H9 (cell line): Measurements from ENCODE around the gene DIO1. TPM values are rescaled to one million over a fixed set of nuclear protein-coding genes. Genes with fewer than 3 reads are reported as not detected.

Experiments used
- DNase-seq: peaks from one replicate; pipeline ENCODE4 v3.0.0-alpha.2; 2017
- H2AFZ ChIP-seq: one replicate; pipeline ENCODE4 v1.6.1; 2013; ENCODE audit warnings: mild to moderate bottlenecking, low read length, control low read depth, moderate library complexity
- H2AK5ac ChIP-seq: 2 replicates; pipeline ENCODE4 v1.6.1; 2013; ENCODE audit warnings: low read length, control low read depth, mixed read lengths; ENCODE audit not compliant: insufficient read length
- H2BK120ac ChIP-seq: one replicate; pipeline ENCODE4 v1.6.1; 2013; ENCODE audit warnings: low read depth, mild to moderate bottlenecking, low read length, control low read depth, inconsistent platforms; ENCODE audit not compliant: poor library complexity, severe bottlenecking
- H2BK12ac ChIP-seq: 2 replicates; pipeline ENCODE4 v1.6.1; 2013; ENCODE audit warnings: low read length, control low read depth, mixed read lengths, low read depth; ENCODE audit not compliant: insufficient read length
- H2BK15ac ChIP-seq: 2 replicates; pipeline ENCODE4 v1.6.1; 2013; ENCODE audit warnings: low read depth, low read length, control low read depth
- H2BK20ac ChIP-seq: one replicate; pipeline ENCODE4 v1.6.1; 2013; ENCODE audit warnings: low read depth, mild to moderate bottlenecking, low read length, control low read depth, inconsistent platforms; ENCODE audit not compliant: poor library complexity, severe bottlenecking
- H2BK5ac ChIP-seq: 2 replicates; pipeline ENCODE4 v1.6.1; 2013; ENCODE audit warnings: low read length, control low read depth, mixed read lengths; ENCODE audit not compliant: insufficient read length
- H3K14ac ChIP-seq: 2 replicates; pipeline ENCODE4 v1.6.1; 2013; ENCODE audit warnings: low read length, control low read depth; ENCODE audit not compliant: insufficient read depth
- H3K18ac ChIP-seq: 2 replicates; pipeline ENCODE4 v1.6.1; 2013; ENCODE audit warnings: low read depth, mild to moderate bottlenecking, mixed read lengths, low read length, control low read depth; ENCODE audit not compliant: insufficient read length
- H3K23ac ChIP-seq: 2 replicates; pipeline ENCODE4 v1.6.1; 2013; ENCODE audit warnings: low read length, control low read depth, mixed read lengths, low read depth; ENCODE audit not compliant: insufficient read length
- H3K23me2 ChIP-seq: 2 replicates; pipeline ENCODE4 v1.6.1; 2013; ENCODE audit warnings: low read depth, mild to moderate bottlenecking, mixed read lengths, low read length, control low read depth; ENCODE audit not compliant: insufficient read length, poor library complexity, severe bottlenecking
- H3K27ac ChIP-seq: 2 replicates; pipeline ENCODE4 v1.5.1; 2013; ENCODE audit warnings: low read length, control low read depth, mixed read lengths, low read depth; ENCODE audit not compliant: insufficient read length
- H3K27me3 ChIP-seq: 2 replicates; pipeline ENCODE4 v1.6.1; 2013; ENCODE audit warnings: low read length, control low read depth, inconsistent platforms; ENCODE audit not compliant: insufficient read depth
- H3K4ac ChIP-seq: 2 replicates; pipeline ENCODE4 v1.6.1; 2013; ENCODE audit warnings: low read depth, mild to moderate bottlenecking, control low read depth, inconsistent platforms, low read length, moderate library complexity
- H3K4me1 ChIP-seq: 2 replicates; pipeline ENCODE4 v1.6.1; 2013; ENCODE audit warnings: low read length, control low read depth, inconsistent platforms; ENCODE audit not compliant: insufficient read depth
- H3K4me2 ChIP-seq: 2 replicates; pipeline ENCODE4 v1.6.1; 2013; ENCODE audit warnings: low read length, control low read depth, mixed read lengths; ENCODE audit not compliant: insufficient read length, insufficient read depth
- H3K56ac ChIP-seq: 2 replicates; pipeline ENCODE4 v1.6.1; 2013; ENCODE audit warnings: low read depth, mild to moderate bottlenecking, mixed read lengths, low read length, control low read depth; ENCODE audit not compliant: insufficient read length
- H3K79me1 ChIP-seq: 2 replicates; pipeline ENCODE4 v1.6.1; 2013; ENCODE audit warnings: low read depth, mild to moderate bottlenecking, moderate library complexity, low read length, control low read depth, inconsistent platforms; ENCODE audit not compliant: insufficient read depth, poor library complexity, severe bottlenecking
- H3K79me2 ChIP-seq: 2 replicates; pipeline ENCODE4 v1.6.1; 2013; ENCODE audit warnings: low read length, control low read depth, inconsistent platforms; ENCODE audit not compliant: insufficient read depth
- H3K9ac ChIP-seq: 2 replicates; pipeline ENCODE4 v1.6.1; 2013; ENCODE audit warnings: low read length, control low read depth, mixed read lengths; ENCODE audit not compliant: insufficient read length; ENCODE audit errors: extremely low read depth
- H3K9me3 ChIP-seq: one replicate; pipeline ENCODE4 v1.6.1; 2013; ENCODE audit warnings: low read depth, low read length, inconsistent platforms; ENCODE audit not compliant: control insufficient read depth
- H3T11ph ChIP-seq: one replicate; pipeline ENCODE4 v1.6.1; 2013; ENCODE audit warnings: mild to moderate bottlenecking, low read length, control low read depth, inconsistent platforms
- H4K20me1 ChIP-seq: one replicate; pipeline ENCODE4 v1.6.1; 2013; ENCODE audit not compliant: control insufficient read depth, insufficient read length, insufficient read depth
- H4K5ac ChIP-seq: 2 replicates; pipeline ENCODE4 v1.6.1; 2013; ENCODE audit warnings: low read depth, mild to moderate bottlenecking, mixed read lengths, low read length, control low read depth; ENCODE audit not compliant: insufficient read length
- H4K8ac ChIP-seq: replicated peaks from 2 replicates; pipeline ENCODE4 v1.6.1; 2013; ENCODE audit warnings: low read length, control low read depth, mixed read lengths, low read depth; ENCODE audit not compliant: insufficient read length
- H4K91ac ChIP-seq: 2 replicates; pipeline ENCODE4 v1.6.1; 2013; ENCODE audit warnings: low read depth, mild to moderate bottlenecking, moderate library complexity, mixed read lengths, low read length, control low read depth; ENCODE audit not compliant: insufficient read length
- H3K27ac Mint-ChIP-seq, 3 experiments: 2 replicates in 2 of 3; 3 replicates in 1 of 3; pipeline ENCODE4 v1.8.0; 2020 to 2021; ENCODE audit warnings: mixed read lengths in 3 of 3, mild to moderate bottlenecking in 1 of 3, moderate library complexity in 1 of 3
- H3K27me3 Mint-ChIP-seq: 2 replicates; pipeline ENCODE4 v1.8.0; 2021; ENCODE audit warnings: low read depth, mild to moderate bottlenecking, moderate library complexity, mixed read lengths
- H3K36me3 Mint-ChIP-seq, 3 experiments: 2 replicates in 2 of 3; 3 replicates in 1 of 3; pipeline ENCODE4 v1.8.0; 2020 to 2021; ENCODE audit warnings: low read depth in 3 of 3, mixed read lengths in 3 of 3; ENCODE audit not compliant: insufficient read depth in 1 of 3
- H3K4me1 Mint-ChIP-seq, 2 experiments: 2 replicates each; pipeline ENCODE4 v1.8.0; 2020; ENCODE audit warnings: mixed read lengths in 2 of 2
- H3K4me3 Mint-ChIP-seq, 2 experiments: 2 replicates in 1 of 2; 3 replicates in 1 of 2; pipeline ENCODE4 v1.8.0; 2020 to 2021; ENCODE audit warnings: mild to moderate bottlenecking in 2 of 2, mixed read lengths in 2 of 2, moderate library complexity in 1 of 2
- H3K9me3 Mint-ChIP-seq, 2 experiments: 2 replicates in 1 of 2; 3 replicates in 1 of 2; pipeline ENCODE4 v1.8.0; 2020; ENCODE audit warnings: mild to moderate bottlenecking in 2 of 2, mixed read lengths in 2 of 2, moderate library complexity in 1 of 2
- CTCF ChIP-seq: fragments of 200-600 bp; sonication (generic); conservative IDR thresholded peaks from 3 replicates; pipeline ENCODE4 v1.8.0; 2021; ENCODE audit warnings: antibody characterized with exemption, mild to moderate bottlenecking
- WGBS: extraction: QIAGEN DNeasy Blood & Tissue Kit; methylation state at CpG from one replicate; pipeline ENCODE4 v1.1.7; 2013; ENCODE audit warnings: missing lambda C conversion rate, low lambda C conversion rate, mixed read lengths; ENCODE audit not compliant: insufficient read length; ENCODE audit errors: extremely low coverage; 5-methylcytosine and 5-hydroxymethylcytosine counted together
- total RNA-seq: library from RNA; stranded (reverse); gene quantifications from 2 replicates; pipeline ENCODE4 v1.2.1, GENCODE V29; 2021

DIO1 gene
- total RNA-seq, 1 experiment from 2014 or later = not detected

- Mint-ChIP-seq H3K36me3 (peaks cover 0 to 9% (median 3%) of the 10 kb centered on the region in 3 experiments; a peak in 2 of 7 replicates), H3K4me3 (no peak overlapping the region; a peak in 1 of 5 replicates)
Observed at GRCh38 chr1:53913352-53914033, 19.5 kb downstream of the DIO1 start.

More at GRCh38 chr1:53913352-53914033, 19.5 kb downstream of the DIO1 start:
- Histone ChIP-seq H3K4me2 (peak overlapping the region; percentile 36), H2BK5ac (no peak overlapping the region), H3K23me2 (no peaks in the 10 kb centered on the region), H4K8ac (no peak overlapping the region), H2BK20ac (no peak overlapping the region), H3K27ac (no peak overlapping the region), H2BK12ac (no peak overlapping the region), H3K79me2 (no peaks in the 10 kb centered on the region), H4K5ac (no peak overlapping the region), H2BK120ac (no peak overlapping the region), H3K27me3 (no peaks in the 10 kb centered on the region), H3K4ac (no peak overlapping the region), H3K9ac (no peak overlapping the region), H3K23ac (no peak overlapping the region), H2AFZ (no peak overlapping the region), H3K4me1 (peaks cover 14% of the 10 kb centered on the region; the same call in 1 of the 2 replicates), H3K14ac (no peak overlapping the region), H3T11ph (no peak overlapping the region), H4K91ac (no peak overlapping the region), H2AK5ac (no peak overlapping the region), H3K79me1 (no peaks in the 10 kb centered on the region), H2BK15ac (no peak overlapping the region), H3K18ac (no peak overlapping the region), H3K9me3 (no peaks in the 10 kb centered on the region), H3K56ac (no peak overlapping the region), H4K20me1 (no peaks in the 10 kb centered on the region)
- no peak; the same call in 2 of the 3 replicates for TF ChIP-seq CTCF
- H3K9me3 Mint-ChIP-seq = no peaks in the 10 kb centered on the region
- whole genome bisulfite sequencing = no CpG with 5 or more reads among the region's 5 CpGs
- H3K27me3 Mint-ChIP-seq = no peaks in the 10 kb centered on the region; the same call in 1 of the 2 replicates
- DNase-seq = no peak
- H3K4me1 Mint-ChIP-seq = peaks cover 24 to 29% of the 10 kb centered on the region in 2 experiments
- peak overlapping the region; percentile 44 to 89 (median 66); a peak in 6 of 7 replicates for H3K27ac Mint-ChIP-seq
